ENCODE measurements around the gene DTNB.
"Not testable (repeated sequence)": the region's sequence is repeated elsewhere in the genome, so short reads cannot be mapped to it uniquely, and the experiment has no call there.

DTNB gene

GRCh38 chr2:25447018-25447417 is 226.4 kb downstream of the DTNB start:
- no peak for DNase-seq

GRCh38 chr2:25446122-25446521 is 227.3 kb downstream of the DTNB start:
- DNase-seq = no peak

- DNase-seq = no peak
Observed at GRCh38 chr2:25445464-25445863, 227.9 kb downstream of the DTNB start.

- no peak for DNase-seq
Observed at GRCh38 chr2:25444608-25445270, 228.6 kb downstream of the DTNB start.

- DNase-seq = no peak
Observed at GRCh38 chr2:25443766-25444165, 229.6 kb downstream of the DTNB start.

- no peak for DNase-seq
Observed at GRCh38 chr2:25441353-25441752, 232.0 kb downstream of the DTNB start.

GRCh38 chr2:25438793-25439192 is 234.6 kb downstream of the DTNB start:
- no peak for DNase-seq

GRCh38 chr2:25437881-25438662 is 235.3 kb downstream of the DTNB start:
- DNase-seq = no peak

- no peak for DNase-seq
Observed at GRCh38 chr2:25435421-25435820, 238.0 kb downstream of the DTNB start.

GRCh38 chr2:25431604-25432003 is 241.8 kb downstream of the DTNB start:
- no peak for DNase-seq

- DNase-seq = no peak
Observed at GRCh38 chr2:25430556-25430955, 242.8 kb downstream of the DTNB start.

GRCh38 chr2:25426326-25426725 is 247.1 kb downstream of the DTNB start:
- no peak for DNase-seq

- no peak for DNase-seq
Observed at GRCh38 chr2:25424426-25425028, 248.8 kb downstream of the DTNB start.

GRCh38 chr2:25421820-25422411 is 251.5 kb downstream of the DTNB start:
- no peak for DNase-seq

- no peak for DNase-seq
Observed at GRCh38 chr2:25421289-25421688, 252.1 kb downstream of the DTNB start.

GRCh38 chr2:25420820-25421237 is 252.5 kb downstream of the DTNB start:
- no peak for DNase-seq

GRCh38 chr2:25419678-25420242 is 253.6 kb downstream of the DTNB start:
- DNase-seq = no peak

GRCh38 chr2:25418944-25419677 is 254.3 kb downstream of the DTNB start:
- no peak for DNase-seq

GRCh38 chr2:25417715-25418369 is 255.5 kb downstream of the DTNB start:
- no peak for DNase-seq

GRCh38 chr2:25416674-25417073 is 256.7 kb downstream of the DTNB start:
- no peak for DNase-seq

- no peak for DNase-seq
Observed at GRCh38 chr2:25414781-25415180, 258.6 kb downstream of the DTNB start.

- not testable (repeated sequence) for DNase-seq
Observed at GRCh38 chr2:25413409-25413808, 260.0 kb downstream of the DTNB start.

Measured in KG1 (cell line).